NCI-H2029 treated with DMSO at 0.1 percent for 48 hours (cell line): ENCODE data around the gene RC3H2.

Source experiments
- DNase-seq: peaks from one replicate; lab custom pipeline; 2025; lab: John Stamatoyannopoulos, UW

The RC3H2 gene

DNA sequence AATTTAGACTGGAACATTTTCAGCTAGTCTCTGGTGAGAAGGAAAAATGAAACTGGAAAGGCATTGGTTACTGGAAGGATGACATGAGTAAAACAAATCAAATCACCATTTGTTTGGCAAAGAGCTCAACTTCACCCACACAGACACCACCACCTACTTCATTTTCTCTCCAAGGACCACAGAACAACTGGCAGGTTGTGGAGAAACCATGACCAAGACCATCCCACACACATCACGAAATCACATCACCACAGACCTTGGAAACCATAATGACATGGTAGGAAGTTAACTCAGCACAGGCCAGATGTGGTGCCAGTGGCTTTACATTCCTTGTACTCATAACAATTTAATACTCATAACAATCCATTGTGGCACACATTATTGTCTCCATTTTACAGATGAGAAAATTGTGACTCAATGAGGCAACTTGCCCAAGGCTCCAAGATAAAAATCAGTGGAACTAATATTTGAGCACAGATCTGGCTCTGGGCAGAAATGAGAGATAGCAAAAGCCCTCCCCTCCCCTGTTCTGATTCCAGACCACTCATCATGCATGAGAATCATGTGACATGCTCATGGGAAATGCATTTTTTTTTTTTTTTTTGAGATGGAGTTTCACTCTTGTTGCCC is 97.8 kb downstream of the RC3H2 start:
- no peak for DNase-seq

DNA sequence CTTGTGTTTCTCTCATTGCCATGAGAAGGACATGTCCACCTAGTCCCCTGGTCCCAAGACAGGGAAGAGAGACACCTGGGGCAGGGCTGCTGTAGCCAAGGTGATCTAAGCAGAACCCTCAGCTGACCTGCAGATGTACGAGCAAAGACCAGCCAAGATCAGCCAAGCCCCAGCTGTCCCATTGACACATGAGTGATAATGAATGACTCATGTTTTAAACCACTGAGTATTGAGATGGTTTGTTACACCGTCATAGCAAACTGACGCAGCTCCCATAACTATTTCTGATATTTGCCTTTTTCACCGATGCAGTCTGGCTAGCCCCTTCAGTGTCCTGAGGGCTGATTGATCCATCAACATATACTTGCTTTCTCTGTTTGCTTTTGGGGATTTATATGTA is 98.5 kb downstream of the RC3H2 start:
- DNase-seq = no peak

- DNase-seq = no peak
Observed at GRCh38 chr9:122800066-122801060, 104.8 kb downstream of the RC3H2 start, which contains the start of gene OR1K1. TSS of gene OR1K1 (plus strand) at chr9:122800123. CDS start at chr9:122800123, 0 bp downstream.

- no peak for DNase-seq
Observed at GRCh38 chr9:122797316-122798063, 107.7 kb downstream of the RC3H2 start.
